ENCODE measurements around the gene FOXE1.

The FOXE1 gene

GRCh38 chr9:97848480-97849237 is 4.4 kb upstream of the FOXE1 start:
- no peak for DNase-seq (ENCODE audit: low spot score)

GRCh38 chr9:97849980-97850379 is 3.0 kb upstream of the FOXE1 start:
- no peak for DNase-seq (ENCODE audit: low spot score)

GRCh38 chr9:97850746-97851445 is 2.1 kb upstream of the FOXE1 start:
- DNase-seq (ENCODE audit: low spot score), result no peak

- no peak for DNase-seq (ENCODE audit: low spot score)
These were observed 1.6 kb upstream of the FOXE1 start for GRCh38 chr9:97851446-97851883.

DNA sequence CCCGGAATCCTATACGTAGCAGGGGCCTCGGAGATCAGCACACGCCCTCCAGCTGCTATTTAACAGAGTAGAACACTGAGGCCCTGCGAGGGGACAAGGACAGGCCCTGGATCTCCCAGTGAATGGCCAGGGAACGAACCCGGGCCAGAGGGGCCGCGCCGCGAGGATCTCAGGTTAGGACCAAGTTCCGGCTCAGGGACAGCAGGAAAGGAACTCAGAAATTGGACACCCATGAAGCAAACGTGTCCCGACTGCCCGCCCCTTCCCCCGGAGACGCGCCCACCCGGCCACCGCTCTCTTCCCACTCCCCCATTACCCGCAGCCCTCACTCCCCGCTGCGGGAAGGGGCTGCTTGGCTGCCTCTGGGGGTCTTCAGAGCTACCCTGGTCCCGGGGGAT is 1.0 kb upstream of the FOXE1 start:
- no peak for DNase-seq (ENCODE audit: low spot score)

GRCh38 chr9:97852399-97853055 is 499 bp upstream of the FOXE1 start:
- no peak for DNase-seq (ENCODE audit: low spot score)

GRCh38 chr9:97853844-97854695 is 1.0 kb downstream of the FOXE1 start:
- no peak for DNase-seq (ENCODE audit: low spot score)

DNA sequence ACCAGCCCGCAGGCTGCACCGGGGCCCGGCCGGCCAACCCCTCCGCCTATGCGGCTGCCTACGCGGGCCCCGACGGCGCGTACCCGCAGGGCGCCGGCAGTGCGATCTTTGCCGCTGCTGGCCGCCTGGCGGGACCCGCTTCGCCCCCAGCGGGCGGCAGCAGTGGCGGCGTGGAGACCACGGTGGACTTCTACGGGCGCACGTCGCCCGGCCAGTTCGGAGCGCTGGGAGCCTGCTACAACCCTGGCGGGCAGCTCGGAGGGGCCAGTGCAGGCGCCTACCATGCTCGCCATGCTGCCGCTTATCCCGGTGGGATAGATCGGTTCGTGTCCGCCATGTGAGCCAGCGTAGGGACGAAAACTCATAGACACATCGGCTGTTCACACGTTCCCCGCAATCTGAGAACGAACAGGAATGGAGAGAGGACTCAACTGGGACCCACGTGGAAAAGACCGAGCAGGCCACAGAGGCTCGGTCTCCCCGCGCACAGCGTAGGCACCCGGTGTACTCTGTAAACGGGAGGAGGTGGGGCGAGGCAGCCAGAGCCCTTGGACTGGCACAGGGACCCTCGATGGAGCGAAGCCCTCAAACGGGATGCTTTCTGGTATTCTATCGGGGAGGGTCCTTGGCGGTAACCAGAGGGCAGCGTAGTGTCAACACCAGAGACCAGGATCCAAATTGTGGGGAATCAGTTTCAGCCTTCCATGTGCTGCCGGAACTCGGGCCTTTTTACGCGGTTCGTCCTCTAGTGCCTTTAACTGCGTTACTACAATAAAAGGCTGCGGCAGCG is 1.9 kb downstream of the FOXE1 start:
- no peak for DNase-seq (ENCODE audit: low spot score)

- DNase-seq (ENCODE audit: low spot score), result no peak
These were observed 2.5 kb downstream of the FOXE1 start for GRCh38 chr9:97855486-97855875.

DNA sequence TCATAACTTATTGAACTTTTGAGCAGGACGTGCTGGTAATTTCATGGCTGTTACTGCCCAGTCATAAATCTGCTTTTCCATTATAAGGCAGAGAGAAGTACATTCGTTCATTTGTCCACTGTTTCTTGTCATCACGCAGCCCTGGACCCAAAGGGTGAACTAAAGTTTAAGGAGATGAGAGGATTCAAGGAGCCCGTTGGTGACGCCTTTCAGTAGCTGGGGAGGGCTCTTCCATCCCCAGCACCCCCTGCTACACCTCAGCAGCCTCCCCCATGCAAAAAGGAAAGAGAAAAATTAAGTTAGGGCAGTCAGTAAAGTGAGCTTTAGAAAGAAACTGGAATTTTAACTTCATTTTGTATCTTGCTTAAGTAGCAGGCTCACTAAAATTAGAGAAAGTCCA is 2.9 kb downstream of the FOXE1 start:
- DNase-seq (ENCODE audit: low spot score), result no peak

DNA sequence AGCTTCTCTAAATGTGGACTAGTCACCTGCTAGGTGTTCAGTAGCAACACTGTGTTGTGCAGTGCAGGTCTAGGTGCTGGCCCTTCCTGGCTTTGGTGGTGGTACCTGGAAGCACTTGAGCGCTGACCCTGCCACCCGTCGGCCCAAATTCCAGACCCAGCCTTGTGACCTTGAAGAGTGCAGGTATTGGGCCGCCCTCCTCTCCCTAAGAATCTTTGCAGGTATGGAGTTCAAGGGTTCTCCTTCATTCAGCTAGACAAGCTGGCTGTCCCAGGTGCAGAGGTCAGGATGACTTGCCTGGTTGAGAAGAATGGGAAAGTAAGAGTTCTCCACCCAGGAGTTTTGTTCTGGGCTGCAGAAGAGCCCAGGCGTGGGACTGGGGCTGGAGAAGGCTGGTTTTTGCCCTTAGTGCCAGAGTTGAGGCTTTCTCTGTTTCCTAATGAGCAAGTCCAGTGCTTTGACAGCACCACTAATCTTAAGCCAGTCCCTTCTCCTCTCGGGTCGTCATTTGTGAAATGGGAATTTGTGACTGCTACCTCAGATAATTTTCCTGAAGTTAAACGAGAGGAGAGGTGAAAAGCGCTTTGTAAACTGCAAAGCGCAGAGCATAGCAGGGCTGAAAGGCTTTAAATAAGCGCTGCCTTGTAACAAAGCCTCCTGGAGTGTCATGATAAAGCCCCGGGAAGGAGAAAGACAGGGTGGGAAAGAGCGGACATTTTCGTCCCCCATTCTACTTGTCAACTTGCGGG is 4.0 kb downstream of the FOXE1 start:
- DNase-seq (ENCODE audit: low spot score), result no peak

DNA sequence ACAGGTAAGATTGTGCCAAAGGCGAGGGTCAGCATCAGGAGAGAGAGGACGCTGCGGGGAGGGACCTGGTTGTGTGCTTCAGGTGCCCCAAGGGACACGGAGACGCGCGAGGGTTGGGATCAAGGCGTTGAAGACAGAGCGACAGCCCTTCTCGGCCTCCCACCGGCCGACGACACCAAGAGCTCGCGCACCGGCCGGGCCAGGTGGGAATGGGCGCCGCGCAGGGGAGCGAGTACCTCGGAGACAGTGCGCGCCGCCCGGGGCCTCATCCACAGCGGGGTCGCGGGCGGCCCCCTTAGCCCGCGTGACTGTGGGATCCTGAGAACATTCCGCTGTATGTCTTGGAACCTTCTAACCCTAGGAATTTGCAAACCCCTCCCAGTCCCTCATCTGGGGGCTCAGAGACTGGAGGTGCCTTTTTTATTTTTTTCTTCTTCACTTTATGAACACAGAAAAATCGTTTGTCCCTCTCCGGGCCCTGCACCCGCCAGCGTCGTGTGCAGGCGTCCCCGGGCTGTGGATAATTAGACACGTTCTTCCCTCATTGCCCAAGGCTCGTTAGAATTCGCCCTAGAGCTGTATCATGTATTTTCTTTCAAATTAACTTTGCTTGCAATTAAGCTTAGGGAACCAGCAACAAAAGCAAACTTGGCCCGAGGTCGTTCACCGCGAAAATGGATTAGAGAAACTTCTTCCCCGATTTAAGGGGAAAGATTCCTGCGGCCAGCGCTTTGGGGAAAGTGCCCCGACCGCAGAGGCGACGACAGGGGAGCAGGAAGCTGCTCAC is 4.8 kb downstream of the FOXE1 start:
- no peak for DNase-seq (ENCODE audit: low spot score)

GRCh38 chr9:97858393-97858713 is 5.3 kb downstream of the FOXE1 start:
- DNase-seq (ENCODE audit: low spot score), result no peak

DNA sequence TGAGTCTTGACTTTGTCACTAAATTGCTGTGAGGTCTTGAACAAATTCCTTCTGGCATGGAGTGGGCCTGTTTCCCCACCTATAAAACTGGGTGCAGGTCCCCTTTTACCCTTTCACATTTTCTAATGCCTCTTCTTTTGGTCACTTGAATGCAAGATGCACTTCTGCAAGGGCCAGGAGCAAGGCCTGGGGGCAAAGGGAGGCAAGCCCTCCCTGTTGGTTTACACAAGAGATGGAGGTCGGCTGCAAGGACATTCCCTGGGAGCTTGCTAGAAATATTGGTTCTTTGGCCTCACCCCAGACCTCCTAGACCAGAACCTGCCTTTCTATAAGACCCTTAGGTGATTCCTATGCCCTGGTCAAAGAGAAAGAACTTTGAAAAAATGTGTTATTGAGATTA is 5.8 kb downstream of the FOXE1 start:
- no peak for DNase-seq (ENCODE audit: low spot score)

- no peak for DNase-seq (ENCODE audit: low spot score)
These were observed 6.3 kb downstream of the FOXE1 start for GRCh38 chr9:97859346-97859745.

DNA sequence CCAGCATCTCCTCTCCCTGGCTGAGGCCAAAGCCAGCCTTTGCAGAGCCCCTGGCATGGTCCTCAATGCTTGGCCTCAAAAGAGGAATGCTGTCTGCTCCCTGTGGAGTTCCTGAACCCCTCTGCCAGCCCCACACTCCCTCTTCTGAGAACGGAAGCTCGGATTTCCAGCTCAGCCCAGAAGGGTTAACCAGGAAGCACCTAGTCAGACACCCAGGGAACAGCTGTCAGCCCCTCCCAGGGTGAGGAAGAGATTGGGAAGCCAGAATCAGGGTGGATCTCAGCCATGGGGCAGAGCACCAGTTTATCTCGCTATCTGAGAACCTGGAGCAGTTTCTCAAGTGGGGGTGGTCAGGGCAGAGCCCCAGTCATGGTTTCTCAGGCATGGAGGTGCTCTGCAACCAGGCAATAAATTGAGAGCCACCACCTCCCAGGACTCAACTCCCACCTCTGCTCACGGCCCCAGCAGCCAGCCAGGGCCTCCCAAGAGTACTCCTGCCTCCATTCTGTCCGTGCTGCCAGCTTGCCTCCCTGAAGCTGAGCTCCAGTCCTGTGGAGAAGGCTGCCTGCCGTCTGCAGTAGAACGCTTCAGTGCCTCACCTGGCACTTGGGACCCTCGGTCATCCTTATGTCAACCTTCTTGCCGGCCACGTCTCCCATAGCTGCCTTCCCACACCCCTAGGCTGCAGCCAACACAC is 7.6 kb downstream of the FOXE1 start:
- DNase-seq (ENCODE audit: low spot score), result no peak

GRCh38 chr9:97861148-97861475 is 8.1 kb downstream of the FOXE1 start:
- no peak for DNase-seq (ENCODE audit: low spot score)

- no peak for DNase-seq (ENCODE audit: low spot score)
These were observed 10.3 kb downstream of the FOXE1 start for GRCh38 chr9:97863314-97863713.

- DNase-seq (ENCODE audit: low spot score), result no peak
These were observed 11.4 kb downstream of the FOXE1 start for GRCh38 chr9:97864396-97864795.

GRCh38 chr9:97866300-97866699 is 13.3 kb downstream of the FOXE1 start:
- no peak for DNase-seq (ENCODE audit: low spot score)

Data from cerebellar cortex (tissue), 1 donor.